Mucosa of rectum (tissue), 2 donors: ENCODE measurements around the gene HMGCL.
"Not testable (repeated sequence)": the region's sequence is repeated elsewhere in the genome, so short reads cannot be mapped to it uniquely, and the experiment has no call there.

ENCODE experiments used
- H3K27ac ChIP-seq, 2 donors: one replicate each; pipeline ENCODE4 v1.7.0; 2013; ENCODE audit warnings: inconsistent platforms in 2 of 2, low read depth in 2 of 2, low read length in 2 of 2
- H3K27me3 ChIP-seq, 2 donors: one replicate each; pipeline ENCODE4 v1.7.0; 2013; ENCODE audit warnings: low read length in 2 of 2; ENCODE audit not compliant: control insufficient read depth in 2 of 2, insufficient read depth in 2 of 2
- H3K36me3 ChIP-seq, 2 donors: one replicate each; pipeline ENCODE4 v1.7.0; 2013; ENCODE audit warnings: low read length in 2 of 2; ENCODE audit not compliant: control insufficient read depth in 2 of 2, insufficient read depth in 2 of 2
- H3K4me1 ChIP-seq, 2 donors: one replicate each; pipeline ENCODE4 v1.7.0; 2013; ENCODE audit warnings: low read length in 2 of 2, mild to moderate bottlenecking in 1 of 2; ENCODE audit not compliant: control insufficient read depth in 2 of 2, insufficient read depth in 2 of 2
- H3K4me3 ChIP-seq, 2 donors: one replicate each; pipeline ENCODE4 v1.7.0; 2013; ENCODE audit warnings: low read length in 2 of 2
- H3K9ac ChIP-seq, 2 donors: one replicate each; pipeline ENCODE4 v1.7.0; 2013; ENCODE audit warnings: low read length in 2 of 2, low read depth in 1 of 2, mild to moderate bottlenecking in 1 of 2
- H3K9me3 ChIP-seq, 2 donors: one replicate each; pipeline ENCODE4 v1.7.0; 2013; ENCODE audit warnings: low read length in 2 of 2; ENCODE audit not compliant: control insufficient read depth in 2 of 2
- donor health status: healthy.
- donor health status: Normal muscosa, but diverticular disease.

The HMGCL gene

GRCh38 chr1:23793861-23794731, 31.1 kb downstream of the HMGCL start:
- H3K27me3 ChIP-seq: no peaks in the 10 kb centered on the region
- no peak overlapping the region for H3K4me3 ChIP-seq
- H3K9me3 ChIP-seq: no peaks in the 10 kb centered on the region
- peak overlapping the region in 1 of 2 donors; percentile 4 for H3K27ac ChIP-seq
- H3K4me1 ChIP-seq: peaks cover 36 to 60% of the 10 kb centered on the region in 2 donors
- peaks cover 25 to 31% of the 10 kb centered on the region in 2 donors for H3K36me3 ChIP-seq
- H3K9ac ChIP-seq: no peak overlapping the region

DNA sequence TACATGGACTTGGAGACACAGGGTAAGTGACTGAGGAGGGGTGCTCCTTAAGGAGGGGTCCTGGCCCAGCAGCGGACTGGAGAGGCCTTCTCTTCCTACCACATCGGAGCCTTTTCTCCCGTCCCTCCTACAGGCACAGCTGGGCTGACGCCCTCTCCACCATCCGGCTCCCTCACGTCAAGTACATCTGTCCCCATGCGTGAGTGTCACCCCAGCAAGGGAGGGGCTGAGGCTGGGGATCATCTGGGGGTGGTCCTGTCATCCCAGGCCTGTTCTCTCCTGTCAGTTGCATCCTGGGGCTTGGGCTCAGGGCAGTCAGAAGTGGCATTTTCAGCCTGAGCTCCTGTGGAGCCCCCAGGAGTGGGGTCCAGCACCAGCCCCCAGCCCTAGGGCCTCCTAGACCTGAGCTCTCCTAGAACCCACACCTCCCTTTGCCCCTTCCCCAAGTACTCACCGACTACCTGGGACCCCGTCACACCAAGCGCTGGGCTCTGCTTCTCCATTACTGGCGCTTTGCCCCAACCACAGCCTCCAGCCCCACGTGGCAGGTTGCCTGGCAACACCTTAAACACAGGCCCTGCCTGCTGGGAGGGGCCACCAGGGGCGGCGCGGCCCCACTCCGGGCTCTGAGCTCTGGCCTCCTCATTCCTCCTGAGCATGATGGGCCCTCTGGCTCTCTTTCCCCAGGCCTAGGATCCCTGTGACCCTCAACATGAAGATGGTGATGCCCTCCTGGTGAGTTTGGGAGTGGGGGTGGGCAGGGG, 32.0 kb downstream of the HMGCL start:
- Histone ChIP-seq H3K27me3 (no peaks in the 10 kb centered on the region), H3K9ac (no peak overlapping the region), H3K4me1 (peaks cover 32 to 51% of the 10 kb centered on the region in 2 donors), H3K9me3 (no peaks in the 10 kb centered on the region), H3K36me3 (peaks cover 22 to 31% of the 10 kb centered on the region in 2 donors), H3K27ac (peak overlapping the region in 1 of 2 donors; percentile 4), H3K4me3 (peak overlapping the region in 1 of 2 donors; percentile 21)

DNA sequence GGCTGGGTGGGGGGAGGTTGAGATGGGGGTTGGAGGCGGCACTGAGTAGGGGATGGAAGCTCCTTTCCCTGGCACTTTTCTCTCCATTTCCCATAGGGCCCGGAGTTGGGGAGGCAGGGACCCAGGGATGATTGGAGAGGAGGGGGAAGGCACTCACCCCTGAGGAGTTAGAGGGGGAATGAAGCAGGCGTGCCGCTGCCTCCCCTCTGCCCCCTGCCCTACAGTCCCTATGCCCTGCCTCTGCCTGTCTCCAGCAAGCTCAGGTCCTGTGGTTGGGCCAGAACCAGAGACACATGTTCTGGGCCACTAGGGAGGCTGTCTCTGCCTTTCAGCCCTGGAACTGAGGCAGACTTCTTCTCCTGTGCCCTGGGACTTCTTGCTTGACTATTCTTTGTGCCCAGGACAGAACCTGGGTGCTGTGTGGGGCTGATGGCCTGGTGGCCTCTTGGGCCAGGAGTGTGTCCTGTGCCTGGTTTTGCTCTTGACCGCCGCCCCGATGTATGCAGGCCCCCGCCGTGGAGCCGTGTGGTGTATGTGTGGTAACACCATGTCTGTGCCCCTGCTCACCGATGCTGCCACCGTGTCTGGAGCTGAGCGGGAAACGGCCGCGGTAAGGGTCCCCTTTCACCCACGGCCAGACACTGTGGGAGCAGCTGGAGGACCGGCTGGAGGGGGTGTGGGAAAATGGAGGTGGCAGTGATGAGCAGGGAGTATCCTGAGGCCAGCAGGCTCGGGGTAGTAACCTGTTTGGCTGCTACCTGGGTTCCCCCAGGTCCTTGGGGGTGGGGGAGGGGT, 32.9 kb downstream of the HMGCL start:
- peak overlapping the region in 1 of 2 donors; percentile 77 for H3K9ac ChIP-seq
- no peaks in the 10 kb centered on the region for H3K27me3 ChIP-seq
- H3K4me3 ChIP-seq: peak overlapping the region; percentile 41 to 72
- H3K36me3 ChIP-seq: peaks cover 20 to 28% of the 10 kb centered on the region in 2 donors
- H3K27ac ChIP-seq: no peak overlapping the region
- H3K9me3 ChIP-seq: no peaks in the 10 kb centered on the region
- peaks cover 32 to 42% of the 10 kb centered on the region in 2 donors for H3K4me1 ChIP-seq

DNA sequence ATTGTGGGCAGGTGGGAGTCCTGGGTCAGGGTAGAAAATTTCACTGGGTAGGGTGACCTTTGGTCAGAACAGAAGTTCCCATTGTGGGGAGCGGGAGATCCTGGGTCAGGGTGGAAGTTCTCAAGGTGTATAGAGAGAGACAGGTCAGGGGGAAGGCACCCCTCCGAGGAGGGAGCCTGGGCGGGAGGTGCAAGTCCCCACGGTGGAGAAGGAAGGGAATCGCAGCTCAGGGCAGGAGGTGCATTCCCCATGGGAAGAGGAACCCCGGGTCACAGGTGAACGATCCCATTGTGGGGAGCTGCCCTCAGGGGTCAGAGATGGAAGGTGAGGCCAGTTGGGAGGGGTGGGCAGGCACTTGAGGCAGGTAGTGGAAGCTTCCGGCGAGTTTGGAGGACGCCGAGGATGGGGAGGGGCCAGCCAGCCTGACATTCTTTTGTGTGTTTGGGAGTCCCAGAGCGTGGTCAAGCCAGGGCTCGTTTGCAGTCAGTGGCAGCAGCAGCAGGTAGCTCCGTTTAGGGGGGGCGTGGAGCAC, 33.6 kb downstream of the HMGCL start:
- H3K9me3 ChIP-seq: no peaks in the 10 kb centered on the region
- H3K27ac ChIP-seq: peak overlapping the region; percentile 65 to 67
- peak overlapping the region; percentile 77 to 87 for H3K9ac ChIP-seq
- peaks cover 26 to 27% of the 10 kb centered on the region in 2 donors for H3K36me3 ChIP-seq
- H3K4me3 ChIP-seq: peak overlapping the region; percentile 72 to 91
- peaks cover 26 to 35% of the 10 kb centered on the region in 2 donors for H3K4me1 ChIP-seq
- H3K27me3 ChIP-seq: no peaks in the 10 kb centered on the region

- Histone ChIP-seq H3K4me3 (peak within 1 kb of the TSS; percentile 72 to 91), H3K9ac (peak within 1 kb of the TSS; percentile 77 to 87), H3K4me1 (peaks cover 24 to 30% of the 10 kb centered on the region in 2 donors), H3K27ac (peak within 1 kb of the TSS; percentile 65 to 67), H3K9me3 (no peaks in the 10 kb centered on the region), H3K27me3 (no peaks in the 10 kb centered on the region), H3K36me3 (peaks cover 23 to 26% of the 10 kb centered on the region in 2 donors)
Measured at GRCh38 chr1:23790696-23791515, 34.3 kb downstream of the HMGCL start, which contains the start of gene LYPLA2. Gene LYPLA2 (plus strand): TSS chr1:23791145. CDS start chr1:23792683, 1,538 bp downstream.

DNA sequence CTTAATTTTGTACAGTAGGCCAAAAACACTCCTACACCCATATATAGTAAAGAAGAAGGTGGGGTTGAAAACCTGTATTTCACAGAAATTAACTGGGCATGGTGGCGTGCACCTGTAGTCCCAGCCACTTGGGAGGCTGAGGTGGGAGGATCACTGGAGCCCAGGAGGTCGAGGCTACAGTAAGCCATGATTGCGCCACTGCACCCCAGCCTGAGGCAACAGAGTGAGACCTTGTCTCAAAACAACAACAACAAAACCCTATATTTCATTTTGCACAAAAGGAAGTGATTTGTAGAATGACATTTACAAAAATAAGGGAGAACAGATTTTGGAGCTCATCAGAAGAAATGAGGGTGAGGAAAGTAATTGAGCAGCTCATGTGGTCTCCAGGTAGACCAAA, 36.5 kb downstream of the HMGCL start:
- no peak overlapping the region for H3K4me3 ChIP-seq
- H3K4me1 ChIP-seq: peaks cover 24 to 29% of the 10 kb centered on the region in 2 donors
- peaks cover 22 to 37% of the 10 kb centered on the region in 2 donors for H3K36me3 ChIP-seq
- H3K27me3 ChIP-seq: no peaks in the 10 kb centered on the region
- no peak overlapping the region for H3K9ac ChIP-seq
- no peaks in the 10 kb centered on the region for H3K9me3 ChIP-seq
- no peak overlapping the region for H3K27ac ChIP-seq

DNA sequence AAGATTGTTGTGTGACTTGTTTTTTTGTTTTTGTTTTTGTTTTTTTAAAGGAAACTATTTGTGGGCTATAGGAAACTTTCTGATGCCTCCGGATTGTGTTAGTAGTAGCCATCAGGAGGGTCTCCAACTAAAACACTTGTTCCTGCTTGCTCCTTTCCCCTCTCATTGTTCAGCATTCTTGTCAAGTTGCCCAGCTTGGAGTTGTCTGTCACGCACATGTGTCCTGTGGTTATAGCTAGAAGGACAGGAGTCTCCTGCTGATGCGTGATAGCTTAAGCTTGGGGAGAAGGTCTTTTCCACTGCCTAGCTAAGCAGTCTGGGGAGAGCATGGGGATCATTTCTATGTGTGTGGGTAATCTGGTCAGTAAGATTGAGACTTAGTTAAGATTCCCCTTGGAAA, 37.5 kb downstream of the HMGCL start:
- H3K27ac ChIP-seq: no peak overlapping the region
- peaks cover 19 to 33% of the 10 kb centered on the region in 2 donors for H3K36me3 ChIP-seq
- no peak overlapping the region for H3K9ac ChIP-seq
- H3K4me1 ChIP-seq: peaks cover 17 to 19% of the 10 kb centered on the region in 2 donors
- H3K9me3 ChIP-seq: no peaks in the 10 kb centered on the region
- H3K27me3 ChIP-seq: no peaks in the 10 kb centered on the region
- H3K4me3 ChIP-seq: no peak overlapping the region

DNA sequence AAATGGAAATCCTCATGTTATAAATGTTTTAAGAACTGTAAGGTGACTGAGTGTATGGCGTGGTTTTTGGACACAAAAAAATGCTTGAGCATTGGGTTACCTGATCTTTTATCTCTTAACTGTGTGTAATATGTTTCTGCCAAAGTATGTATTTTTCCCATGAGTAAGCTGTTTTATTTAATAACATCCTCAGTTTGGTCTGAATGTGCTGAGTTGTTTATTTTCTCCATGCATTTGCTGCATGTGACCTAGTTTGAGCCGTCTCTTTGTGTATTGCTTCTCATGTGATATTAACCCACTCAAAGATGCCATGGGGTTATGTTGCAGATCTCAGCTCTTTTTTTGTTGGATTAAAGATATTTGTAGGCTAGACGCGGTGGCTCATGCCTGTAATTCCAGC, 40.4 kb downstream of the HMGCL start:
- Histone ChIP-seq H3K9ac (no peak overlapping the region), H3K4me3 (no peak overlapping the region), H3K27ac (no peak overlapping the region), H3K36me3 (peaks cover 24 to 37% of the 10 kb centered on the region in 2 donors), H3K4me1 (no peaks in the 10 kb centered on the region), H3K9me3 (no peaks in the 10 kb centered on the region), H3K27me3 (no peaks in the 10 kb centered on the region)

GRCh38 chr1:23783141-23783540, 42.1 kb downstream of the HMGCL start:
- Histone ChIP-seq H3K36me3 (peaks cover 22 to 37% of the 10 kb centered on the region in 2 donors), H3K4me1 (peaks cover 10 to 11% of the 10 kb centered on the region in 2 donors)
- not testable (repeated sequence) for H3K9me3 ChIP-seq, H3K27ac ChIP-seq, H3K4me3 ChIP-seq, H3K9ac ChIP-seq, H3K27me3 ChIP-seq
